ENCODE results near the gene ASAP2. TPM values are rescaled to one million over a fixed set of nuclear protein-coding genes. Genes with fewer than 3 reads are reported as not detected.

ASAP2 gene
- polyA plus RNA-seq, 3 donors = 0.08 to 1.1 (median 0.20) TPM

GRCh38 chr2:9268301-9269080 lies 61.9 kb downstream of the ASAP2 start:
- intact Hi-C loops (cut with micrococcal nuclease) = loop anchor here in 1 of 2 donors (10.0 kb wide), 1 partner anchor 64 kb away; the partner anchor contains the start of gene ASAP2
- WGBS (ENCODE audit: insufficient coverage) = 94% methylated on average over 14 of the region's 18 CpGs
- Histone ChIP-seq H3K27me3 (ENCODE audit: control insufficient read depth in 2 of 2, insufficient read depth in 2 of 2, low read length in 2 of 2) (no peaks in the 10 kb centered on the region), H2AFZ (ENCODE audit: insufficient read depth, low read depth, low read length, poor library complexity, severe bottlenecking) (no peak overlapping the region), H3K9ac (ENCODE audit: insufficient read depth, low read length, poor library complexity, severe bottlenecking) (no peak overlapping the region), H4K20me1 (ENCODE audit: insufficient read depth, low read length) (no peaks in the 10 kb centered on the region), H3K4me3 (replicated peaks in 1 of 3; ENCODE audit: low read depth in 2 of 3, low read length in 3 of 3) (no peak overlapping the region), H3K36me3 (replicated peaks in 1 of 2; ENCODE audit: control insufficient read depth in 1 of 2, insufficient read depth in 2 of 2, low read length in 2 of 2) (no peaks in the 10 kb centered on the region), H3K27ac (ENCODE audit: low read depth in 1 of 2, low read length in 2 of 2) (no peak overlapping the region), H3K79me2 (ENCODE audit: insufficient read depth, low read length) (no peaks in the 10 kb centered on the region), H3K9me3 (replicated peaks in 1 of 2; ENCODE audit: control insufficient read depth in 1 of 2, insufficient read depth in 1 of 2, low read length in 2 of 2) (no peaks in the 10 kb centered on the region), H3K4me2 (replicated peaks; ENCODE audit: extremely low read depth, low read length, poor library complexity, severe bottlenecking) (no peak overlapping the region), H3K4me1 (ENCODE audit: control insufficient read depth in 1 of 2, insufficient read depth in 2 of 2, low read length in 2 of 2) (peaks cover 4 to 8% of the 10 kb centered on the region in 2 donors)
- DNase-seq = no peak
- no peak overlapping the region for H3K4me3 Mint-ChIP-seq
- peaks cover 0 to 7% (median 0%) of the 10 kb centered on the region in 7 donors for H3K9me3 Mint-ChIP-seq
- H3K27me3 Mint-ChIP-seq (ENCODE audit: low read depth in 3 of 3) = no peaks in the 10 kb centered on the region
- H3K27ac Mint-ChIP-seq = no peak overlapping the region
- peaks cover 14% of the 10 kb centered on the region for H3K4me1 Mint-ChIP-seq
- TF ChIP-seq CTCF (IDR thresholded peaks at IDR 0.05) = no peak
- H3K36me3 Mint-ChIP-seq = no peaks in the 10 kb centered on the region

GRCh38 chr2:9269295-9269694 lies 62.7 kb downstream of the ASAP2 start:
- Mint-ChIP-seq H3K27ac (peak overlapping the region in 1 of 7 donors; percentile 55), H3K4me1 (peaks cover 10% of the 10 kb centered on the region), H3K9me3 (peaks cover 0 to 7% (median 0%) of the 10 kb centered on the region in 7 donors), H3K4me3 (no peak overlapping the region), H3K27me3 (ENCODE audit: low read depth in 3 of 3) (no peaks in the 10 kb centered on the region), H3K36me3 (no peaks in the 10 kb centered on the region)
- no peak overlapping the region for H3K9ac ChIP-seq (ENCODE audit: insufficient read depth, low read length, poor library complexity, severe bottlenecking)
- no peak overlapping the region for H3K27ac ChIP-seq (ENCODE audit: low read depth in 1 of 2, low read length in 2 of 2)
- peaks cover 0 to 3% of the 10 kb centered on the region in 2 donors for H3K4me1 ChIP-seq (ENCODE audit: control insufficient read depth in 1 of 2, insufficient read depth in 2 of 2, low read length in 2 of 2)
- no peak for TF ChIP-seq CTCF (IDR thresholded peaks at IDR 0.05)
- no peaks in the 10 kb centered on the region for H3K36me3 ChIP-seq (replicated peaks in 1 of 2; ENCODE audit: control insufficient read depth in 1 of 2, insufficient read depth in 2 of 2, low read length in 2 of 2)
- WGBS (ENCODE audit: insufficient coverage) = 98% methylated on average over 9 of the region's 10 CpGs
- no peak overlapping the region for H3K4me2 ChIP-seq (replicated peaks; ENCODE audit: extremely low read depth, low read length, poor library complexity, severe bottlenecking)
- no peak overlapping the region for H2AFZ ChIP-seq (ENCODE audit: insufficient read depth, low read depth, low read length, poor library complexity, severe bottlenecking)
- H3K9me3 ChIP-seq (replicated peaks in 1 of 2; ENCODE audit: control insufficient read depth in 1 of 2, insufficient read depth in 1 of 2, low read length in 2 of 2) = no peaks in the 10 kb centered on the region
- intact Hi-C loops (cut with micrococcal nuclease) = loop anchor here in 1 of 2 donors (10.0 kb wide), 1 partner anchor 64 kb away; the partner anchor contains the start of gene ASAP2
- no peaks in the 10 kb centered on the region for H3K27me3 ChIP-seq (ENCODE audit: control insufficient read depth in 2 of 2, insufficient read depth in 2 of 2, low read length in 2 of 2)
- H3K4me3 ChIP-seq (replicated peaks in 1 of 3; ENCODE audit: low read depth in 2 of 3, low read length in 3 of 3) = no peak overlapping the region
- DNase-seq = no peak
- no peaks in the 10 kb centered on the region for H4K20me1 ChIP-seq (ENCODE audit: insufficient read depth, low read length)
- no peaks in the 10 kb centered on the region for H3K79me2 ChIP-seq (ENCODE audit: insufficient read depth, low read length)

Measured in CD14-positive monocyte (primary cell).